A673 (cell line): ENCODE results near the gene STIL. TPM values are rescaled to one million over a fixed set of nuclear protein-coding genes. Genes with fewer than 3 reads are reported as not detected.
"Not testable (repeated sequence)": the region's sequence is repeated elsewhere in the genome, so short reads cannot be mapped to it uniquely, and the experiment has no call there.

Experiments
- BruUV-seq: library from RNA; stranded (reverse); fragments of 400-500 nt; replicated peaks from 2 replicates; lab custom pipeline; 2021; lab: Mats Ljungman, UMichigan
- CTCF ChIA-PET: fragments of 300-600 bp; sonication (Branson Sonifier 250); formaldehyde crosslinking; loops from one replicate; lab custom pipeline; 2022; ENCODE audit warnings: antibody characterized with exemption; lab: Charles Lee
- POLR2A ChIA-PET: fragments of 300-600 bp; sonication (Branson Sonifier 250); formaldehyde crosslinking; loops from one replicate; lab custom pipeline; 2022; ENCODE audit warnings: antibody characterized with exemption; ENCODE audit not compliant: low non-redundant PET; lab: Charles Lee
- DNase-seq: peaks from one replicate; pipeline ENCODE4 v3.0.0-alpha.2; 2015; ENCODE audit warnings: low spot score
- H3K27ac ChIP-seq: fragments of 200-600 bp; sonication (generic); 2 replicates; pipeline ENCODE4 v1.5.1; 2016; ENCODE audit warnings: mixed run types, low read depth, mild to moderate bottlenecking, mixed read lengths, antibody characterized with exemption, low read length; ENCODE audit not compliant: poor library complexity, severe bottlenecking
- H3K27me3 ChIP-seq: fragments of 200-600 bp; sonication (generic); replicated peaks from 2 replicates; pipeline ENCODE4 v1.6.1; 2017; ENCODE audit warnings: mixed run types, low read depth, mild to moderate bottlenecking, mixed read lengths, antibody characterized with exemption, low read length; ENCODE audit not compliant: insufficient read depth, poor library complexity
- H3K36me3 ChIP-seq: fragments of 200-600 bp; sonication (generic); 2 replicates; pipeline ENCODE4 v1.6.1; 2016; ENCODE audit warnings: mixed run types, mild to moderate bottlenecking, mixed read lengths, antibody characterized with exemption, low read length; ENCODE audit not compliant: insufficient read depth, poor library complexity, severe bottlenecking
- H3K4me1 ChIP-seq: fragments of 200-600 bp; sonication (generic); 2 replicates; pipeline ENCODE4 v1.6.1; 2017; ENCODE audit warnings: mixed run types, mild to moderate bottlenecking, mixed read lengths, antibody characterized with exemption, low read length; ENCODE audit not compliant: insufficient read depth, poor library complexity, severe bottlenecking
- H3K4me3 ChIP-seq: fragments of 200-600 bp; sonication (generic); 2 replicates; pipeline ENCODE4 v1.5.1; 2016; ENCODE audit warnings: low read depth, mixed run types, mild to moderate bottlenecking, mixed read lengths, low read length; ENCODE audit not compliant: poor library complexity, severe bottlenecking
- H3K9me3 ChIP-seq: fragments of 200-600 bp; sonication (generic); 2 replicates; pipeline ENCODE4 v1.6.1; 2016; ENCODE audit warnings: mixed run types, low read depth, mild to moderate bottlenecking, mixed read lengths, antibody characterized with exemption, low read length; ENCODE audit not compliant: poor library complexity, severe bottlenecking
- EZH2 ChIP-seq: fragments of 200-600 bp; sonication (generic); IDR thresholded peaks from 2 replicates; pipeline ENCODE4 v1.6.1; 2017; ENCODE audit warnings: borderline replicate concordance, low read depth, mild to moderate bottlenecking, mixed read lengths, antibody characterized with exemption, low read length; ENCODE audit not compliant: poor library complexity, severe bottlenecking
- intact Hi-C: fragments of 100-400 bp; cut with micrococcal nuclease; formaldehyde crosslinking; loops from one replicate; pipeline ENCODE4 v1.10.0; 2022; ENCODE audit not compliant: unreplicated experiment
- total RNA-seq: library from RNA; stranded (reverse); gene quantifications from 2 replicates; pipeline ENCODE4 v1.2.3, GENCODE V29; 2021
- TF ChIP-seq, protein P1 (sequence below): fragments of 300-800, 200-600 bp; sonication (generic); conservative IDR thresholded peaks from 2 replicates; pipeline ENCODE4 v1.5.1; 2017; ENCODE audit warnings: low read depth, mild to moderate bottlenecking, antibody characterized with exemption, low read length, moderate library complexity, mixed read lengths

Gene STIL
- total RNA-seq, 1 experiment from 2014 or later: 43.4 TPM

GRCh38 chr1:47295579-47295978 lies 18.4 kb downstream of the STIL start:
- CTCF ChIA-PET: no interaction called here
- Histone ChIP-seq H3K9me3 (no peaks in the 10 kb centered on the region), H3K27ac (no peak overlapping the region), H3K4me1 (no peaks in the 10 kb centered on the region), H3K36me3 (peaks cover 69% of the 10 kb centered on the region), H3K27me3 (no peaks in the 10 kb centered on the region), H3K4me3 (no peak overlapping the region)
- no peak for DNase-seq
- BruUV-seq: no TSS peak
- TF ChIP-seq EZH2: no peak
- TF ChIP-seq, protein P1, sequence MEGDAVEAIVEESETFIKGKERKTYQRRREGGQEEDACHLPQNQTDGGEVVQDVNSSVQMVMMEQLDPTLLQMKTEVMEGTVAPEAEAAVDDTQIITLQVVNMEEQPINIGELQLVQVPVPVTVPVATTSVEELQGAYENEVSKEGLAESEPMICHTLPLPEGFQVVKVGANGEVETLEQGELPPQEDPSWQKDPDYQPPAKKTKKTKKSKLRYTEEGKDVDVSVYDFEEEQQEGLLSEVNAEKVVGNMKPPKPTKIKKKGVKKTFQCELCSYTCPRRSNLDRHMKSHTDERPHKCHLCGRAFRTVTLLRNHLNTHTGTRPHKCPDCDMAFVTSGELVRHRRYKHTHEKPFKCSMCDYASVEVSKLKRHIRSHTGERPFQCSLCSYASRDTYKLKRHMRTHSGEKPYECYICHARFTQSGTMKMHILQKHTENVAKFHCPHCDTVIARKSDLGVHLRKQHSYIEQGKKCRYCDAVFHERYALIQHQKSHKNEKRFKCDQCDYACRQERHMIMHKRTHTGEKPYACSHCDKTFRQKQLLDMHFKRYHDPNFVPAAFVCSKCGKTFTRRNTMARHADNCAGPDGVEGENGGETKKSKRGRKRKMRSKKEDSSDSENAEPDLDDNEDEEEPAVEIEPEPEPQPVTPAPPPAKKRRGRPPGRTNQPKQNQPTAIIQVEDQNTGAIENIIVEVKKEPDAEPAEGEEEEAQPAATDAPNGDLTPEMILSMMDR: no peak
- POLR2A ChIA-PET: no interaction called here
- intact Hi-C loops: no loop called here

- peaks cover 67% of the 10 kb centered on the region for H3K36me3 ChIP-seq
- intact Hi-C loops, BruUV-seq, DNase-seq, H3K27ac ChIP-seq, POLR2A ChIA-PET, H3K27me3 ChIP-seq, H3K4me1 ChIP-seq, CTCF ChIA-PET, H3K4me3 ChIP-seq, H3K9me3 ChIP-seq: not testable (repeated sequence)
Measured at GRCh38 chr1:47294863-47295262, 19.1 kb downstream of the STIL start.

- CTCF ChIA-PET, H3K27me3 ChIP-seq, DNase-seq, H3K4me3 ChIP-seq, H3K4me1 ChIP-seq, BruUV-seq, intact Hi-C loops, POLR2A ChIA-PET, H3K27ac ChIP-seq, H3K9me3 ChIP-seq: not testable (repeated sequence)
- peaks cover 68% of the 10 kb centered on the region for H3K36me3 ChIP-seq
Measured at GRCh38 chr1:47288116-47288515, 25.8 kb downstream of the STIL start.

GRCh38 chr1:47280142-47280541 lies 33.8 kb downstream of the STIL start:
- no peaks in the 10 kb centered on the region for H3K27me3 ChIP-seq
- H3K27ac ChIP-seq: no peak overlapping the region
- no peak overlapping the region for H3K4me3 ChIP-seq
- CTCF ChIA-PET: no interaction called here
- intact Hi-C loops: no loop called here
- TF ChIP-seq EZH2: no peak
- TF ChIP-seq, protein P1: no peak
- POLR2A ChIA-PET: no interaction called here
- H3K9me3 ChIP-seq: no peaks in the 10 kb centered on the region
- BruUV-seq: no TSS peak
- peaks cover 71% of the 10 kb centered on the region for H3K36me3 ChIP-seq
- DNase-seq: no peak
- no peaks in the 10 kb centered on the region for H3K4me1 ChIP-seq
